ENCODE data around the gene NPDC1. TPM values are rescaled to one million over a fixed set of nuclear protein-coding genes. Genes with fewer than 3 reads are reported as not detected.

The NPDC1 gene
- total and polyA plus RNA-seq, 2 donors (not counting 1 experiment from before 2014, with no cell fraction given): 0.17 to 0.19 TPM

GRCh38 chr9:137066096-137066861 lies 20.3 kb upstream of the NPDC1 start:
- Histone ChIP-seq H3K9ac (ENCODE audit: low read length) (no peak overlapping the region), H3K27me3 (replicated peaks in 1 of 4; ENCODE audit: control extremely low read depth in 1 of 4, control insufficient read depth in 3 of 4, insufficient read depth in 4 of 4, low read length in 3 of 4) (peaks cover 0 to 15% (median 1%) of the 10 kb centered on the region in 4 experiments), H3K4me3 (ENCODE audit: control extremely low read depth in 1 of 5, extremely low read depth in 1 of 5, insufficient read depth in 1 of 5, low read depth in 2 of 5, low read length in 4 of 5) (no peak overlapping the region), H3K27ac (ENCODE audit: low read length in 2 of 2) (no peak overlapping the region), H2AFZ (ENCODE audit: insufficient read depth, low read depth, low read length, poor library complexity, severe bottlenecking) (no peak overlapping the region), H3K9me3 (ENCODE audit: control extremely low read depth in 1 of 3, control insufficient read depth in 2 of 3, insufficient read depth in 1 of 3, low read length in 2 of 3) (peaks cover 0 to 7% (median 0%) of the 10 kb centered on the region in 3 donors), H3K79me2 (ENCODE audit: control insufficient read depth, insufficient read depth, low read length) (no peaks in the 10 kb centered on the region), H4K20me1 (ENCODE audit: control insufficient read depth, insufficient read depth, low read length, poor library complexity, severe bottlenecking) (peaks cover 8% of the 10 kb centered on the region), H3K4me2 (replicated peaks; ENCODE audit: low read depth, low read length, poor library complexity, severe bottlenecking) (no peak overlapping the region), H3K4me1 (ENCODE audit: control insufficient read depth in 2 of 2, insufficient read depth in 2 of 2, low read length in 2 of 2) (peaks cover 15 to 33% of the 10 kb centered on the region in 2 donors), H3K36me3 (replicated peaks in 1 of 2; ENCODE audit: control extremely low read depth in 1 of 2, control insufficient read depth in 1 of 2, extremely low read depth in 1 of 2, insufficient read depth in 2 of 2, low read length in 1 of 2) (no peaks in the 10 kb centered on the region)
- no peak overlapping the region for H3K4me3 Mint-ChIP-seq
- CTCF ChIA-PET: interaction anchor here (0.8 to 6.7 kb wide), 17 partner anchors 10 to 279 kb away, joined by 3 to 61 read pairs (median 9); partner anchors contain the start of genes ABCA2, MAN1B1, NPDC1 and TMEM141
- H3K4me1 Mint-ChIP-seq: peaks cover 16% of the 10 kb centered on the region
- no peak for TF ChIP-seq CTCF (IDR thresholded peaks at IDR 0.05)
- no peak for TF ChIP-seq EZH2 (IDR thresholded peaks at IDR 0.05; ENCODE audit: borderline replicate concordance, insufficient read depth, low read depth, low read length, poor library complexity, severe bottlenecking)
- no peak for DNase-seq
- peaks cover 6% of the 10 kb centered on the region for H3K27me3 Mint-ChIP-seq
- 94% methylated on average over 20 of the region's 26 CpGs for WGBS (ENCODE audit: insufficient coverage)
- ATAC-seq (ENCODE audit: low read depth): no peak
- intact Hi-C loops (cut with micrococcal nuclease): no loop called here
- H3K9me3 Mint-ChIP-seq (ENCODE audit: insufficient read depth): no peaks in the 10 kb centered on the region
- no peak overlapping the region for H3K27ac Mint-ChIP-seq
- POLR2A ChIA-PET: interaction anchor here (1.3 kb wide), 1 partner anchor 17 kb away, joined by 5 read pairs; no protein-coding TSS in a partner anchor

All from B cell (primary cell).